AG10803 (cell line): ENCODE data around the gene GSTM3.

Source experiments
- DNase-seq: peaks from one replicate; pipeline ENCODE4 v3.0.0; 2010; ENCODE audit warnings: low read depth
- H3K4me3 ChIP-seq: 2 replicates; pipeline ENCODE4 v1.5.1; 2011; ENCODE audit warnings: mild to moderate bottlenecking, low read length, control low read depth
- TF ChIP-seq, protein P1 (sequence below): conservative IDR thresholded peaks from 2 replicates; pipeline ENCODE4 v1.5.1; 2011; ENCODE audit warnings: mild to moderate bottlenecking, low read length, control low read depth, inconsistent platforms

Gene GSTM3

DNA sequence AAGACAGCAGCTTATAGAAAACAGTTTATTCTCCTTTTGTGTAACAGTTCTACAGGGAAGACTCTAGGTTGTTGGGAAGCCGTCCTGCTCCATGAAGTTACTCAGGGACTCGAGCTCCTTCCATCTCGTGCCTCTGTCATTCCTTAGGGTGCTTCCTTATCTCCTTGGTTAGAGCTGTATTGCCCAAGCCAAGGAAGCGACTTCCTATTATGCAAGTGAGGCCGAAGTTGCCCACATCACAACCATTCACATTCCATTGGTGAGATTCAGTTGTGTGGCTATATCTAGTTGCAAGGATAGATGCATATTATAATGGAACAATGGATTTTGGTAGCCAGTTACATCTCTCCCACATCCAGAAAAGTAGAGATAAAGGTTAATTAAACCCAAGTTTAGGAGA lies 19.8 kb downstream of the GSTM3 start:
- H3K4me3 ChIP-seq, result no peak overlapping the region
- TF ChIP-seq, protein P1, sequence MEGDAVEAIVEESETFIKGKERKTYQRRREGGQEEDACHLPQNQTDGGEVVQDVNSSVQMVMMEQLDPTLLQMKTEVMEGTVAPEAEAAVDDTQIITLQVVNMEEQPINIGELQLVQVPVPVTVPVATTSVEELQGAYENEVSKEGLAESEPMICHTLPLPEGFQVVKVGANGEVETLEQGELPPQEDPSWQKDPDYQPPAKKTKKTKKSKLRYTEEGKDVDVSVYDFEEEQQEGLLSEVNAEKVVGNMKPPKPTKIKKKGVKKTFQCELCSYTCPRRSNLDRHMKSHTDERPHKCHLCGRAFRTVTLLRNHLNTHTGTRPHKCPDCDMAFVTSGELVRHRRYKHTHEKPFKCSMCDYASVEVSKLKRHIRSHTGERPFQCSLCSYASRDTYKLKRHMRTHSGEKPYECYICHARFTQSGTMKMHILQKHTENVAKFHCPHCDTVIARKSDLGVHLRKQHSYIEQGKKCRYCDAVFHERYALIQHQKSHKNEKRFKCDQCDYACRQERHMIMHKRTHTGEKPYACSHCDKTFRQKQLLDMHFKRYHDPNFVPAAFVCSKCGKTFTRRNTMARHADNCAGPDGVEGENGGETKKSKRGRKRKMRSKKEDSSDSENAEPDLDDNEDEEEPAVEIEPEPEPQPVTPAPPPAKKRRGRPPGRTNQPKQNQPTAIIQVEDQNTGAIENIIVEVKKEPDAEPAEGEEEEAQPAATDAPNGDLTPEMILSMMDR, result no peak
- peak; percentile 54 for DNase-seq

DNA sequence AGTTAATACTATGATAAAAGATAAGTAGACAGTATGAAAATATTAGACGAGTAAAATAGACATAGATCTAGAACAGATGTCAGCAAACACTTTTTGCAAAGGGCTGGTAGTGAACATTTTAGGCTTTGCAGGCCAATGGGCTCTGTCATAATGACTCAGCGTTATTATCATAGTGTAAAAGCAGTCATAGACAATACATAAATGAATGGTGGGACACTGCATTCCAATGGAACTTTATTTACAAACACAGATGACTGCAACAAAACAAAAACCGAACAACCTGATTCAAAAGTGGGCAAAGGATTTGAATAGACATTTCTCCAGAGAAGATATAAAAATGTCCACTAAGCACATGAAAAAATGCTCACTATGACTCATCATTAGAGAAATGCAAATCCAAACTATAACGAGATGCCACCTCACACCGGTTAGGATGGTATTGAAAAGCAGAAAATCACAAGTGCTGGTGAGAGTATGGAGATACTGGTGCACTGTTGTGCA lies 21.5 kb downstream of the GSTM3 start:
- H3K4me3 ChIP-seq, result no peak overlapping the region
- peak; percentile 62 for DNase-seq
- TF ChIP-seq, protein P1, result no peak

GRCh38 chr1:109718495-109718894 lies 22.3 kb downstream of the GSTM3 start:
- DNase-seq, result no peak
- no peak overlapping the region for H3K4me3 ChIP-seq
- TF ChIP-seq, protein P1, result no peak

DNA sequence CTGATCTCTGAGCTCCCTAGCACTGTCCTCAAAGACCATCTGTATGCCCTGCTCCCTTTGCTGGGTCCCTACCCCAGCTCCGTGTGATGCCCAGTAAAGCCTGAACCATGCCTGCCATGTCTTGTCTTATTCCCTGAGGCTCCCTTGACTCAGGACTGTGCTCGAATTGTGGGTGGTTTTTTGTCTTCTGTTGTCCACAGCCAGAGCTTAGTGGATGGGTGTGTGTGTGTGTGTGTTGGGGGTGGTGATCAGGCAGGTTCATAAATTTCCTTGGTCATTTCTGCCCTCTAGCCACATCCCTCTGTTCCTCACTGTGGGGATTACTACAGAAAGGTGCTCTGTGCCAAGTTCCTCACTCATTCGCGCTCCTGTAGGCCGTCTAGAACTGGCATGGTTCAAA lies 23.1 kb downstream of the GSTM3 start:
- H3K4me3 ChIP-seq, result no peak overlapping the region
- TF ChIP-seq, protein P1, result no peak
- no peak for DNase-seq

DNA sequence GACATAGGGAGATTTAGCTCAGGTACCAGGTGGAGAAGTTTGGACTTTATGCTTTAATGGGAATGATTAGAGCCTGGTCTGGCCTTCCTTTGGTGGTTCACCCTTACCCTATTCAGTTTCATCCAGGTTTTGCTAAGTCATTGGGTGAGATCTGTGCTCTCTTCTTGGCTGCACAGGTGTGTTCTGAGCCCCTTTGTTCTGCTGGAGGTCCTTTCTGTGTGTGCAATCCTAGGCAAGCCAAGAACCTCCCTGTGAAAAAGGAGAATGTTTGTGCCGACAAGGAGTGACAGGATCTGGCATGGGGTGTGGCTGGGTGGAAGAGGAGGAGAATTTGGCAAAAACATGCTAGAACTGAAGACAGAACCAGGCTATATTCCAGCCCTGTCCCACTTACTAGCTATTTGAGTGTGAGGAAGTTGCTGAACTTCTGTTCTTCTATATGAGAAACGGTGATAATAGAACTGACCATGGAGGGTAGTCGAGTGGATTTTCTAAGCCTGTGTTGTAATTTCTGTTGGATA lies 24.2 kb downstream of the GSTM3 start:
- TF ChIP-seq, protein P1, result no peak
- DNase-seq, result no peak
- no peak overlapping the region for H3K4me3 ChIP-seq

GRCh38 chr1:109716121-109716520 lies 24.7 kb downstream of the GSTM3 start:
- no peak overlapping the region for H3K4me3 ChIP-seq
- TF ChIP-seq, protein P1, result no peak

DNA sequence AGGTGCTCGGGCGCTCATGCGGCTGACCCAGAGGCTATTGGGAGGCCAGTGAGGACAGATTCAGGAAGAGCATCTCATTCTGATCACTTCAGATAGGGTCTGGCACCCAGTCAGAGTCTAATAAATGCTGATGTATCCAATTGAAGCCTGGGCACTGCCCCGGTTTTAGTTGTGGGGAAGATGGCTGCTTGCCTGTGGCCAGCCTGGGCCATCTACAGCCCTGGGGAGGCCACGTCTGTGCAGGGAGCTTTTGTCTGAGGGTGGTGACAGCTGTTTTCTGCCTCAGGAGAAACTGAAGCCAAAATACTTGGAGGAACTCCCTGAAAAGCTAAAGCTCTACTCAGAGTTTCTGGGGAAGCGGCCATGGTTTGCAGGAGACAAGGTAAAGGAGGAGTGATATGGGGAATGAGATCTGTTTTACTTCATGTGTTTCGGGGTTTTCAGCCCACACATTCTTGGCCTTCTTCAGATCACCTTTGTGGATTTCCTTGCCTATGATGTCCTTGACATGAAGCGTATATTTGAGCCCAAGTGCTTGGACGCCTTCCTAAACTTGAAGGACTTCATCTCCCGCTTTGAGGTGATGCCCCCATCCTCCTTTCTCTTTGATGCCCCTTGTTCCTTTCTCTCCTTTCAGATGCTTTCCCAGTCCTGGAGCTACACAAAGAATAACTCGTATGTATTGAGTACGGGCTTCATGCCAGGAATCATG lies 26.0 kb downstream of the GSTM3 start:
- DNase-seq, result no peak
- TF ChIP-seq, protein P1, result no peak
- H3K4me3 ChIP-seq, result no peak overlapping the region

More at GRCh38 chr1:109716121-109716520, 24.7 kb downstream of the GSTM3 start:
- DNase-seq, result no peak
